HepG2 (cell line): ENCODE data around the gene AKAP6. TPM values are rescaled to one million over a fixed set of nuclear protein-coding genes. Genes with fewer than 3 reads are reported as not detected.

Source experiments
- ATAC-seq: fragments of 200-7000 bp; cut with Tn5 transposase; 3 replicates; pipeline ENCODE4 v1.9.1; 2020; ENCODE audit warnings: mild to moderate bottlenecking, moderate library complexity
- BruUV-seq: library from RNA; stranded (reverse); fragments of 400-500 nt; replicated peaks from 2 replicates; lab custom pipeline; 2021; lab: Mats Ljungman, UMichigan
- CTCF ChIA-PET: fragments of 300-600 bp; formaldehyde crosslinking; extraction: SDS; loops from one replicate; lab custom pipeline; 2021; ENCODE audit warnings: low total read pairs, inconsistent platforms, low intra/inter-chr PET ratio; lab: Yijun Ruan, JAX
- POLR2A ChIA-PET: fragments of 350-600 bp; sonication (Branson Sonifier 250); formaldehyde crosslinking; loops from one replicate; lab custom pipeline; 2020; ENCODE audit warnings: antibody characterized with exemption, inconsistent platforms; lab: Yijun Ruan, JAX
- DNase-seq: peaks from one replicate; pipeline ENCODE4 v3.0.0-alpha.2; 2015; ENCODE audit warnings: low spot score
- FAIRE-seq: peaks from 3 replicates; lab custom pipeline; 2011; peaks lifted over from hg19 to GRCh38; lab: Jason Lieb, UNC
- H2AFZ ChIP-seq: one replicate; pipeline ENCODE4 v1.6.1; 2011; ENCODE audit warnings: low read length, inconsistent platforms
- H3K27ac ChIP-seq: fragments of 300-600 bp; 3 replicates; pipeline ENCODE4 v1.8.0; 2011; ENCODE audit warnings: mixed run types, mild to moderate bottlenecking, mixed read lengths, low read length, inconsistent platforms; ENCODE audit not compliant: insufficient read depth; ENCODE audit errors: extremely low read length
- H3K27me3 ChIP-seq, 2 experiments: fragments of 200-600 bp in 1 of 2; 2 replicates in 1 of 2; 3 replicates in 1 of 2; pipeline versions ENCODE4 v1.6.0 to v1.8.0; 2011; ENCODE audit warnings: low read length in 2 of 2, mild to moderate bottlenecking in 2 of 2, moderate library complexity in 2 of 2, inconsistent platforms in 1 of 2; ENCODE audit not compliant: insufficient read depth in 2 of 2, control insufficient read depth in 1 of 2
- H3K36me3 ChIP-seq, 2 experiments: fragments of 200-600 bp in 1 of 2; replicated peaks in 1 of 2; 2 replicates in 1 of 2; 3 replicates in 1 of 2; pipeline versions ENCODE4 v1.5.1 to v1.8.0; 2011; ENCODE audit warnings: low read length in 2 of 2, inconsistent platforms in 1 of 2; ENCODE audit not compliant: insufficient read depth in 2 of 2, control insufficient read depth in 1 of 2
- H3K4me1 ChIP-seq: 2 replicates; pipeline ENCODE4 v1.5.1; 2012; ENCODE audit warnings: low read length, inconsistent platforms; ENCODE audit not compliant: insufficient read depth
- H3K4me2 ChIP-seq: 2 replicates; pipeline ENCODE4 v1.6.0; 2011; ENCODE audit warnings: low read depth, low read length, inconsistent platforms
- H3K4me3 ChIP-seq, 3 experiments: fragments of 200-600 bp in 1 of 3; sonication (generic), shearing (Covaris generic) in 1 of 3; replicated peaks in 1 of 3; 2 replicates each; pipeline ENCODE4 v1.5.1; 2011 to 2016; ENCODE audit warnings: low read length in 3 of 3, inconsistent platforms in 2 of 3, low read depth in 2 of 3, mild to moderate bottlenecking in 2 of 3, control low read depth in 1 of 3, mixed read lengths in 1 of 3; ENCODE audit not compliant: insufficient read depth in 1 of 3
- H3K79me2 ChIP-seq: one replicate; pipeline ENCODE4 v1.6.1; 2011; ENCODE audit warnings: low read length, inconsistent platforms; ENCODE audit not compliant: insufficient read depth
- H3K9ac ChIP-seq: 2 replicates; pipeline ENCODE4 v1.6.0; 2011; ENCODE audit warnings: mild to moderate bottlenecking, low read depth, low read length, inconsistent platforms; ENCODE audit not compliant: insufficient read depth
- H3K9me3 ChIP-seq: 2 replicates; pipeline ENCODE4 v1.5.1; 2012; ENCODE audit warnings: mild to moderate bottlenecking, low read length
- H4K20me1 ChIP-seq: 2 replicates; pipeline ENCODE4 v1.6.0; 2011; ENCODE audit warnings: inconsistent platforms, mild to moderate bottlenecking, low read length, moderate library complexity; ENCODE audit not compliant: insufficient read depth
- E2F2 ChIP-seq: sonication (generic); formaldehyde crosslinking; IDR thresholded peaks from 2 replicates; pipeline ENCODE4 v1.4.0; 2020; ENCODE audit warnings: missing genetic modification reagents, borderline replicate concordance
- MAFF ChIP-seq: IDR thresholded peaks from 2 replicates; pipeline ENCODE4 v1.6.1; 2011; ENCODE audit warnings: low read depth, low read length, improper control_type of control experiment
- MAFK ChIP-seq, 2 experiments: IDR thresholded peaks in 1 of 2; conservative IDR thresholded peaks in 1 of 2; 2 replicates each; pipeline ENCODE4 v1.6.1; 2011; ENCODE audit warnings: improper control_type of control experiment in 2 of 2, low read length in 2 of 2
- ZNF34 ChIP-seq: sonication (generic); formaldehyde crosslinking; IDR thresholded peaks from 2 replicates; pipeline ENCODE4 v1.4.0; 2020; ENCODE audit warnings: mild to moderate bottlenecking, missing genetic modification reagents, borderline replicate concordance
- ZNF788 ChIP-seq: sonication (generic); formaldehyde crosslinking; IDR thresholded peaks from 2 replicates; pipeline ENCODE4 v1.5.0; 2020; ENCODE audit warnings: mild to moderate bottlenecking, missing genetic modification reagents, borderline replicate concordance
- WGBS: methylation state at CpG from one replicate; pipeline ENCODE4 v1.1.6; 2017; ENCODE audit warnings: low lambda C conversion rate; 5-methylcytosine and 5-hydroxymethylcytosine counted together
- in situ Hi-C: cut with HindIII; loops from 2 replicates; pipeline ENCODE4 v1.10.0; 2017; ENCODE audit warnings: low pct_unique_long_range_greater_than_20kb; ENCODE audit not compliant: extremely low pct_ligation_motif_present
- intact Hi-C: fragments of 100-400 bp; cut with micrococcal nuclease; formaldehyde crosslinking; loops from one replicate; pipeline ENCODE4 v1.10.0; 2022; ENCODE audit not compliant: unreplicated experiment
- polyA plus RNA-seq, 8 experiments: library from polyadenylated mRNA; depleted of rRNA in 3 of 8; stranded (reverse) in 7 of 8; unstranded in 1 of 8; fragments of >200 nt; fragmentation: Illumina TruSeq in 4 of 8; extraction: Trizol in 4 of 8; gene quantifications; 2 replicates each; pipeline versions ENCODE4 v1.2.1 to v1.2.3, GENCODE V29; 2011 to 2016; ENCODE audit warnings: low read depth in 4 of 8, missing spikeins in 1 of 8, mixed read lengths in 1 of 8; ENCODE audit not compliant: insufficient read depth in 1 of 8
- total RNA-seq, 5 experiments: library from RNA; depleted of rRNA; stranded (reverse); fragments of >200 nt; fragmentation: Illumina TruSeq; extraction: Trizol; gene quantifications; 2 replicates each; pipeline ENCODE4 v1.2.3, GENCODE V29; 2016; ENCODE audit warnings: low read depth in 1 of 5

The AKAP6 gene
- total and polyA plus RNA-seq, 2 of the 13 experiments (the other 11 are each of a cell fraction or from before 2014, with no cell fraction given) = 1.4 TPM

DNA sequence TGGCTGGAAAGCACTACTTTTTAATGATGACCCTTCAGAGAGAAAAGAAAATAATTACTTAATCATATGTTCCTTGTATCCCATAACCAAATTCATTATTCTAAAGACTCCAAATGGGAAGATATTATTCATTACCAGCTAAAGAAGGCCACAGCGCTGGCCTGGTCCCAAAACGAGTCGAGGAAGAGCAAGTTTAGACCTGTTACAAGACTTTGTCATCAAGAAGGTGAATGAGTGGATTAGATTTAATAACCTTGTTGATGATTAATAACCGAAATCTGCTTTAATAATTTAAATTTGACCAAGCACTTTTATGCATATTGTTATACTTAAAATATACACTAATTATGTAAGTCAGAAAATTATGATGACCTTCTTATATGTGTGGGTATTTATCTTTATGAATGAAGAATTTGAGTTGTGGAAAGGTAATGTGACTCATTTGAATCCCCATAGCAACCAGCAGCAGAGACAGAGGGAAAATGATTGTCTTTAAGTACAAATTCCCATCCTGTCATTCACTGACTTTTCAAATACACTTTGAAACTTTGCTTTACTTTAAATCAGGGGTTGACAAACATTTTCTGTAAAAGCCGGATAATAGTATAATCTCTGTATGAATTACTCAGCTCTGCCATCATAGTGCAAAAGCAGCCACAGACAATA, 409.2 kb downstream of the AKAP6 start:
- H3K4me2 ChIP-seq = no peak overlapping the region
- H4K20me1 ChIP-seq = no peaks in the 10 kb centered on the region
- H3K36me3 ChIP-seq = no peaks in the 10 kb centered on the region
- H3K27me3 ChIP-seq = no peaks in the 10 kb centered on the region
- no peak overlapping the region for H3K4me3 ChIP-seq
- under 1% methylated on average over 5 of the region's 5 CpGs for WGBS
- H2AFZ ChIP-seq = no peak overlapping the region
- in situ Hi-C loops = no loop called here
- DNase-seq = no peak
- no peak for TF ChIP-seq ZNF788 (CRISPR knock-in tag)
- TF ChIP-seq, all 625 proteins: peak for 0
- CTCF ChIA-PET = no interaction called here
- ATAC-seq (no peak), FAIRE-seq (no peak)
- Histone ChIP-seq H3K9ac (no peak overlapping the region), H3K79me2 (no peaks in the 10 kb centered on the region), H3K9me3 (peaks cover 78% of the 10 kb centered on the region), H3K4me1 (no peaks in the 10 kb centered on the region), H3K27ac (no peak overlapping the region)
- intact Hi-C loops = no loop called here
- POLR2A ChIA-PET = no interaction called here
- BruUV-seq = no TSS peak

DNA sequence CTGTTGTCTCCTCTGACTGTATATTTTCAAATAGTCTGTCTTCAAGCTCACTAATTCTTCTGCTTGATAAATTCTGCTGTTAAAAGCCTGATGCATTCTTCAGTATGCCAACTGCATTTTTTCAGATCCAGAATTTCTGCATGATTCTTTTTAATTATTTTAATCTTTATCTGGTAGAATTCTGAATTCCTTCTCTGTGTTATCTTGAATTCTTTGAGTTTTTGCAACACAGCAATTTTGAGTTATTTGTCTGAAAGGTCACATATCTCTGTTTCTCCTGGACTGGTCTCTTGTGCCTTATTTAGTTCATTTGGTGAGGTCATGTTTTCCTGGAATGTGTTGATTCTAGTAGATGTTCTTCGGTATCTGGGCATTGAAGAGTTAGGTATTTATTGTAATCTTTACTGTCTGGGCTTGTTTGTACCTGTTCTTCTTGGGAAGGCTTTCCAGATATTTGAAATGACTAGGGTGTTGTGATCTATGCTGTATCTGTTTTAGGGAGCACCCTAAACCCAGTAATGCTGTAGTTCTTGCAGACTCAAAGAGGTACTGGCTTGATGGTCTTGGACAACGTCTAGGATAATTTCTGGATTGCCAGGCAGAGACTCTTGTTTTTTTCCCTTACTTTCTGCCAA, 415.8 kb downstream of the AKAP6 start:
- no peak overlapping the region for H3K4me3 ChIP-seq
- no TSS peak for BruUV-seq
- CTCF ChIA-PET = no interaction called here
- ATAC-seq (no peak), DNase-seq (no peak), FAIRE-seq (no peak)
- no peaks in the 10 kb centered on the region for H4K20me1 ChIP-seq
- in situ Hi-C loops (no loop called here), intact Hi-C loops (no loop called here)
- H3K36me3 ChIP-seq = no peaks in the 10 kb centered on the region
- POLR2A ChIA-PET = no interaction called here
- no peak overlapping the region for H3K4me2 ChIP-seq
- H3K9ac ChIP-seq = no peak overlapping the region
- no peaks in the 10 kb centered on the region for H3K79me2 ChIP-seq
- no peaks in the 10 kb centered on the region for H3K27me3 ChIP-seq
- no peak overlapping the region for H3K27ac ChIP-seq
- H2AFZ ChIP-seq = no peak overlapping the region
- peaks cover 96% of the 10 kb centered on the region for H3K9me3 ChIP-seq
- 3% methylated on average over 2 of the region's 2 CpGs for WGBS
- H3K4me1 ChIP-seq = no peaks in the 10 kb centered on the region
- TF ChIP-seq MAFK (conservative IDR thresholded peaks at IDR 0.05 in 1 of 2, IDR thresholded peaks at IDR 0.05 in 1 of 2; ENCODE audit: low read length in 2 of 2) (peak; percentile 37 to 42), E2F2 (CRISPR knock-in tag) (no peak), MAFF (0 out of 2 replicates have a peak, but pooled peaks have one; percentile 28), ZNF34 (CRISPR knock-in tag) (no peak)
